Measurements from ENCODE around the gene COX6B2.

DNA sequence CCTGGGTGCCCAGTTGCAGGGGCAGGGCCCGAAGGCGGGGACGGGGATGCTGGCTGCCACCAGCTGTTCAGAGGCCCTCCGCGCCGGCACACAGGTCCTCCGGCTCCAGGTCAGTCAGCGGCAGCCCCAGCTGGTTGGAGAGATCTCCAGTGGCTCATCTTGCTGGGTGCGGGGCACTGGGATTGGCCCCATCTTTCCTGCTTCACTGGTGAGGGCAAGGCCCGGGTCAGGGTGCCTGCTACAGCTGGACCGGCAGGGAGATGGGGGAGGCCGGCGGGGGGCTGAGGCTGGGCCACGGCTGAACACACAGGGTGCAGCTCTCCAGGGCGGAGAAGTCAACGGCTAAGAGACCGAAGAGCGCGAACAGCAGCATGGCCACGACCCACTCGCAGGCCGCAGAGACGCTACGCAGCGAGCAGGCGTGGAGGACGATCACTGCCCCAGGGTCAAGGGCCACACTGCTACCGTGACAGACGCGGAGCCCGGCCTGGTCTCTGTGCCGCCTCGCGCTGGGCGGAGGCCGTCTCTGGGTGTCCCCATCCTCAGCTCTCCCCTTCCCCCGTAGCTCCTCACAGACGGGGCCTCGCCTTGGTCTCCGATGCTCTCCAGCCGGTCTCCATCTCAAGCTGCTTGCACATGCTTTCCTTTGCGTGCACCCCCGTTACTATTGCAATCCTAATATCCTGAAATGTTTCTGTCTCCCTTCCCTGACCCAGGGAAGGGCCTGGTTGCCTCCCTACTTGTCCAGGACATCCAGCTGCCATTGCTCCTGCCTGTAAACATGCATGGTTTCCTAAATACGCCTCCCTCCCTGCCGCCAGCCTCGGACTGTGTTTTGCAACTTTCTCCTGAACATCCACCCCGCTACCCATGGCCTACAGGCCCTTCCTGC is 41.7 kb downstream of the COX6B2 start:
- no peak for TF ChIP-seq POLR2AphosphoS5 (IDR thresholded peaks at IDR 0.05; ENCODE audit: low read depth, low read length)
- TF ChIP-seq MEF2A (IDR thresholded peaks at IDR 0.05; ENCODE audit: borderline replicate concordance, low read depth): no peak
- TF ChIP-seq FOSL2 (IDR thresholded peaks at IDR 0.05; ENCODE audit: borderline replicate concordance, low read depth): no peak
- TF ChIP-seq, protein P1, sequence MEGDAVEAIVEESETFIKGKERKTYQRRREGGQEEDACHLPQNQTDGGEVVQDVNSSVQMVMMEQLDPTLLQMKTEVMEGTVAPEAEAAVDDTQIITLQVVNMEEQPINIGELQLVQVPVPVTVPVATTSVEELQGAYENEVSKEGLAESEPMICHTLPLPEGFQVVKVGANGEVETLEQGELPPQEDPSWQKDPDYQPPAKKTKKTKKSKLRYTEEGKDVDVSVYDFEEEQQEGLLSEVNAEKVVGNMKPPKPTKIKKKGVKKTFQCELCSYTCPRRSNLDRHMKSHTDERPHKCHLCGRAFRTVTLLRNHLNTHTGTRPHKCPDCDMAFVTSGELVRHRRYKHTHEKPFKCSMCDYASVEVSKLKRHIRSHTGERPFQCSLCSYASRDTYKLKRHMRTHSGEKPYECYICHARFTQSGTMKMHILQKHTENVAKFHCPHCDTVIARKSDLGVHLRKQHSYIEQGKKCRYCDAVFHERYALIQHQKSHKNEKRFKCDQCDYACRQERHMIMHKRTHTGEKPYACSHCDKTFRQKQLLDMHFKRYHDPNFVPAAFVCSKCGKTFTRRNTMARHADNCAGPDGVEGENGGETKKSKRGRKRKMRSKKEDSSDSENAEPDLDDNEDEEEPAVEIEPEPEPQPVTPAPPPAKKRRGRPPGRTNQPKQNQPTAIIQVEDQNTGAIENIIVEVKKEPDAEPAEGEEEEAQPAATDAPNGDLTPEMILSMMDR (IDR thresholded peaks at IDR 0.05): no peak
- TF ChIP-seq TAF1 (IDR thresholded peaks at IDR 0.05; ENCODE audit: borderline replicate concordance, low read depth, low read length): no peak
- TF ChIP-seq GATA2 (CRISPR knock-in tag; IDR thresholded peaks at IDR 0.05): no peak
- TF ChIP-seq EP300 (IDR thresholded peaks at IDR 0.05; ENCODE audit: borderline replicate concordance in 1 of 2, low read depth in 1 of 2, low read length in 1 of 2): no peak
- TF ChIP-seq, protein P2, sequence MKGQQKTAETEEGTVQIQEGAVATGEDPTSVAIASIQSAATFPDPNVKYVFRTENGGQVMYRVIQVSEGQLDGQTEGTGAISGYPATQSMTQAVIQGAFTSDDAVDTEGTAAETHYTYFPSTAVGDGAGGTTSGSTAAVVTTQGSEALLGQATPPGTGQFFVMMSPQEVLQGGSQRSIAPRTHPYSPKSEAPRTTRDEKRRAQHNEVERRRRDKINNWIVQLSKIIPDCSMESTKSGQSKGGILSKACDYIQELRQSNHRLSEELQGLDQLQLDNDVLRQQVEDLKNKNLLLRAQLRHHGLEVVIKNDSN (IDR thresholded peaks at IDR 0.05; ENCODE audit: borderline replicate concordance, low read depth): no peak
- TF ChIP-seq NRF1 (IDR thresholded peaks at IDR 0.05; ENCODE audit: low read depth, low read length): no peak
- TF ChIP-seq EZH2phosphoT487 (IDR thresholded peaks at IDR 0.05; ENCODE audit: borderline replicate concordance, low read depth): no peak
- no peak for TF ChIP-seq TCF12 (IDR thresholded peaks at IDR 0.05)
- TF ChIP-seq, protein P3, sequence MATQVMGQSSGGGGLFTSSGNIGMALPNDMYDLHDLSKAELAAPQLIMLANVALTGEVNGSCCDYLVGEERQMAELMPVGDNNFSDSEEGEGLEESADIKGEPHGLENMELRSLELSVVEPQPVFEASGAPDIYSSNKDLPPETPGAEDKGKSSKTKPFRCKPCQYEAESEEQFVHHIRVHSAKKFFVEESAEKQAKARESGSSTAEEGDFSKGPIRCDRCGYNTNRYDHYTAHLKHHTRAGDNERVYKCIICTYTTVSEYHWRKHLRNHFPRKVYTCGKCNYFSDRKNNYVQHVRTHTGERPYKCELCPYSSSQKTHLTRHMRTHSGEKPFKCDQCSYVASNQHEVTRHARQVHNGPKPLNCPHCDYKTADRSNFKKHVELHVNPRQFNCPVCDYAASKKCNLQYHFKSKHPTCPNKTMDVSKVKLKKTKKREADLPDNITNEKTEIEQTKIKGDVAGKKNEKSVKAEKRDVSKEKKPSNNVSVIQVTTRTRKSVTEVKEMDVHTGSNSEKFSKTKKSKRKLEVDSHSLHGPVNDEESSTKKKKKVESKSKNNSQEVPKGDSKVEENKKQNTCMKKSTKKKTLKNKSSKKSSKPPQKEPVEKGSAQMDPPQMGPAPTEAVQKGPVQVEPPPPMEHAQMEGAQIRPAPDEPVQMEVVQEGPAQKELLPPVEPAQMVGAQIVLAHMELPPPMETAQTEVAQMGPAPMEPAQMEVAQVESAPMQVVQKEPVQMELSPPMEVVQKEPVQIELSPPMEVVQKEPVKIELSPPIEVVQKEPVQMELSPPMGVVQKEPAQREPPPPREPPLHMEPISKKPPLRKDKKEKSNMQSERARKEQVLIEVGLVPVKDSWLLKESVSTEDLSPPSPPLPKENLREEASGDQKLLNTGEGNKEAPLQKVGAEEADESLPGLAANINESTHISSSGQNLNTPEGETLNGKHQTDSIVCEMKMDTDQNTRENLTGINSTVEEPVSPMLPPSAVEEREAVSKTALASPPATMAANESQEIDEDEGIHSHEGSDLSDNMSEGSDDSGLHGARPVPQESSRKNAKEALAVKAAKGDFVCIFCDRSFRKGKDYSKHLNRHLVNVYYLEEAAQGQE (IDR thresholded peaks at IDR 0.05; ENCODE audit: low read depth, low read length): no peak
